Activated naive CD4-positive, alpha-beta T cell treated with anti-CD3 and anti-CD28 coated beads, Interleukin-2, amount 10 ng/mL, durations not matched to agents 7 days and 5 days (primary cell): Measurements from ENCODE around the gene EPHA8.

Experiments used
- CTCF ChIA-PET: fragments of 350-600 bp; sonication (Branson Sonifier 250); formaldehyde crosslinking; loops from one replicate; lab custom pipeline; 2021; ENCODE audit warnings: antibody characterized with exemption; lab: Charles Lee
- DNase-seq: peaks from one replicate; pipeline ENCODE4 v3.0.0-alpha.2; 2020
- H3K27ac Mint-ChIP-seq: one replicate; pipeline ENCODE4 v1.8.0; 2021; ENCODE audit warnings: mild to moderate bottlenecking, moderate library complexity, mixed read lengths
- H3K27me3 Mint-ChIP-seq: one replicate; pipeline ENCODE4 v1.8.0; 2021; ENCODE audit warnings: mild to moderate bottlenecking, mixed read lengths
- H3K36me3 Mint-ChIP-seq: one replicate; pipeline ENCODE4 v1.8.0; 2021; ENCODE audit warnings: mixed read lengths
- H3K4me1 Mint-ChIP-seq: one replicate; pipeline ENCODE4 v1.8.0; 2021; ENCODE audit warnings: mixed read lengths
- H3K4me3 Mint-ChIP-seq: one replicate; pipeline ENCODE4 v1.8.0; 2021; ENCODE audit warnings: mild to moderate bottlenecking, moderate library complexity, mixed read lengths
- H3K9me3 Mint-ChIP-seq: one replicate; pipeline ENCODE4 v1.8.0; 2021; ENCODE audit warnings: mixed read lengths

EPHA8 gene

GRCh38 chr1:22545141-22545540 lies 18.1 kb upstream of the EPHA8 start:
- Mint-ChIP-seq H3K4me1 (no peaks in the 10 kb centered on the region), H3K36me3 (no peaks in the 10 kb centered on the region), H3K27ac (no peak overlapping the region), H3K27me3 (peaks cover 56% of the 10 kb centered on the region), H3K9me3 (no peaks in the 10 kb centered on the region), H3K4me3 (no peak overlapping the region)
- no peak for DNase-seq
- CTCF ChIA-PET, result no interaction called here

DNA sequence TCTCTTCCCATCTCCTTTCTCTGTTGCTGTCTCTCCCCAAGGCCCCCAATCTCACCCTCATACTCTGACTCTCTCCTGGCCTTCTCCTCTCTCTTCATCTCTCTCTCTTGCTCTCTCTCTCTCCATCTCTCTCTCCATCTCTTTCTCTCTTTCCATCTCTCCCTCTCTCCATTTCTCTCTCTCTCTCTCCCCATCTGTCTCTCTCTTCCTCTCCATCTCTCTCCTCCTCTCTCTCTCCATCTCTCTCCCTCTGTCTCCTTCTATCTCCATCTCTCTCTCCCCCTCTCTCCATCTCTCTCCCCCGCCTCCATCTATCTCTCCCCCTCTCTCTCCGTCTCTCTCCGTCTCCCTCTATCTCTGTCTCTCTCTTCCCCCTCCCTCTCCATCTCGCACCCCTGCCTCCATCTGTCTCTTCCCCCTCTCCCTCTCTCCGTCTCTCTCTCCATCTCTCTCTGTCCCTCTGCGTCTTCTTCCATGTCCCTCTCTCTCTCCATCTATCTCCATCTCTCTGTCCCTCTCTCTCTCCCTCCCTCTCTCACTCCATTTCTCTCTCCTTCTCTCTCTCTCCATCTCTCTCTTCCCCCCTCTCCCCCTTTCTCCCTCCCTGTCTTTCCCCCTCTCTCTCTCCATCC lies 16.0 kb upstream of the EPHA8 start:
- no peaks in the 10 kb centered on the region for H3K4me1 Mint-ChIP-seq

GRCh38 chr1:22547818-22548462 lies 15.3 kb upstream of the EPHA8 start:
- H3K4me3 Mint-ChIP-seq, result no peak overlapping the region
- no peak overlapping the region for H3K27ac Mint-ChIP-seq
- peaks cover 71% of the 10 kb centered on the region for H3K27me3 Mint-ChIP-seq
- no peaks in the 10 kb centered on the region for H3K9me3 Mint-ChIP-seq
- CTCF ChIA-PET, result no interaction called here
- H3K36me3 Mint-ChIP-seq, result no peaks in the 10 kb centered on the region
- no peaks in the 10 kb centered on the region for H3K4me1 Mint-ChIP-seq
- DNase-seq, result no peak

More for the DNA sequence above, 16.0 kb upstream of the EPHA8 start:
- Mint-ChIP-seq H3K36me3 (no peaks in the 10 kb centered on the region), H3K4me3 (no peak overlapping the region), H3K27ac (no peak overlapping the region), H3K9me3 (no peaks in the 10 kb centered on the region), H3K27me3 (peaks cover 65% of the 10 kb centered on the region)
- CTCF ChIA-PET, result no interaction called here
- no peak for DNase-seq

- Mint-ChIP-seq H3K4me3 (no peak overlapping the region), H3K27me3 (peaks cover 83% of the 10 kb centered on the region), H3K36me3 (no peaks in the 10 kb centered on the region), H3K9me3 (no peaks in the 10 kb centered on the region), H3K4me1 (no peaks in the 10 kb centered on the region), H3K27ac (no peak overlapping the region)
- CTCF ChIA-PET, result no interaction called here
- DNase-seq, result no peak
Measured at GRCh38 chr1:22550021-22550420, 13.3 kb upstream of the EPHA8 start.

DNA sequence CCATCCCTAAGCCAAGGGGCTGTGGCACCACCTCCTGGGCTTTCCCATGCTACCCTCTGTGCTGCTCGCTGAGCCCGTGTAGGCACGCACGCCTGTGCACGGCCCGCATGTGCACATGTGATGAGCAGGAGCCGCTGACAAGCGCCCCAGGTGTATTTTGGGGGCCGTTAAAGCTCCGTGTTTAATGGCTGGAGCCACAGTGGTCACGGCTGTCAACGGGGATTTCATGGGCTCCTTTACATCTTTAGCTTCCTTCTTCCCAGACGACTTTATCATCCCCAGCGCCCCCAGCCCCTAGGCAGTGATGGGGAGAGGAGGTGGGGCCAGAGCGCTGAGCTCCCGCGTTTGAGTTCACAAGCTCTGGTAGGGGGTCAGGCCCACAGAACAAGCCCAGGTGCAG lies 11.7 kb upstream of the EPHA8 start:
- Mint-ChIP-seq H3K27me3 (peaks cover 85% of the 10 kb centered on the region), H3K36me3 (no peaks in the 10 kb centered on the region), H3K4me3 (no peak overlapping the region), H3K9me3 (no peaks in the 10 kb centered on the region), H3K27ac (no peak overlapping the region), H3K4me1 (no peaks in the 10 kb centered on the region)
- CTCF ChIA-PET, result no interaction called here
- DNase-seq, result no peak

DNA sequence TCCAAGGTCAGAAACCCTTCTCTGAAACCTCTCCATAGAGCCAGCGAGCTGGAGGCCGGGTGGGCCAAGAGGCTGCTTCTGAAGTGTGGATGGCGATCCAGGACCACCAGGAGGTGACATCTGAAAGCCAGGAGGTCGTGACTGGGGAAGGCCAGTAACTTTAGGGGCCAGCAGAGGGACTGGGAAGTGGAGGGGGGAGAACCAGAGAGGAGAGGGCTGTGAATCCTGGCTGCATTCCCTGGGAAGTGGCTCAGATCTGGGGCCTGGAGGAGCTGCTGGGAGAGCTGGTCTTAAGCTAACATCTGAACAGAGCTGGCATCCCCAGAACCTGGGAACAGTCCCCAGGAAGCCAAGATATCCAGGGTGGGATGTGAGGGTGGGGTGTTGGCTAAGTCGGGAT lies 11.3 kb upstream of the EPHA8 start:
- H3K4me1 Mint-ChIP-seq, result no peaks in the 10 kb centered on the region

GRCh38 chr1:22553104-22553880 lies 10.0 kb upstream of the EPHA8 start:
- no peak for DNase-seq
- Mint-ChIP-seq H3K4me1 (no peaks in the 10 kb centered on the region), H3K9me3 (no peaks in the 10 kb centered on the region), H3K27ac (no peak overlapping the region), H3K36me3 (no peaks in the 10 kb centered on the region), H3K4me3 (no peak overlapping the region), H3K27me3 (peaks cover 80% of the 10 kb centered on the region)
- CTCF ChIA-PET, result no interaction called here

More for the DNA sequence above, 11.3 kb upstream of the EPHA8 start:
- CTCF ChIA-PET, result no interaction called here
- no peaks in the 10 kb centered on the region for H3K9me3 Mint-ChIP-seq
- no peak for DNase-seq
- H3K4me3 Mint-ChIP-seq, result no peak overlapping the region
- no peak overlapping the region for H3K27ac Mint-ChIP-seq
- peaks cover 85% of the 10 kb centered on the region for H3K27me3 Mint-ChIP-seq
- no peaks in the 10 kb centered on the region for H3K36me3 Mint-ChIP-seq

GRCh38 chr1:22553991-22554522 lies 9.2 kb upstream of the EPHA8 start:
- Mint-ChIP-seq H3K4me3 (no peak overlapping the region), H3K27me3 (peaks cover 74% of the 10 kb centered on the region)

GRCh38 chr1:22555371-22555656 lies 8.0 kb upstream of the EPHA8 start:
- H3K4me1 Mint-ChIP-seq, result no peaks in the 10 kb centered on the region
- no peak overlapping the region for H3K4me3 Mint-ChIP-seq
- no peaks in the 10 kb centered on the region for H3K9me3 Mint-ChIP-seq
- peaks cover 75% of the 10 kb centered on the region for H3K27me3 Mint-ChIP-seq
- H3K36me3 Mint-ChIP-seq, result no peaks in the 10 kb centered on the region
- H3K27ac Mint-ChIP-seq, result no peak overlapping the region
- CTCF ChIA-PET, result no interaction called here
- no peak for DNase-seq

More at GRCh38 chr1:22553991-22554522, 9.2 kb upstream of the EPHA8 start:
- Mint-ChIP-seq H3K36me3 (no peaks in the 10 kb centered on the region), H3K27ac (no peak overlapping the region), H3K9me3 (no peaks in the 10 kb centered on the region), H3K4me1 (no peaks in the 10 kb centered on the region)
- DNase-seq, result no peak
- CTCF ChIA-PET, result no interaction called here

GRCh38 chr1:22556391-22557104 lies 6.7 kb upstream of the EPHA8 start:
- H3K27ac Mint-ChIP-seq, result no peak overlapping the region
- CTCF ChIA-PET, result no interaction called here
- H3K4me3 Mint-ChIP-seq, result no peak overlapping the region
- H3K4me1 Mint-ChIP-seq, result no peaks in the 10 kb centered on the region
- H3K36me3 Mint-ChIP-seq, result no peaks in the 10 kb centered on the region
- no peak for DNase-seq
- H3K9me3 Mint-ChIP-seq, result no peaks in the 10 kb centered on the region
- peaks cover 83% of the 10 kb centered on the region for H3K27me3 Mint-ChIP-seq

DNA sequence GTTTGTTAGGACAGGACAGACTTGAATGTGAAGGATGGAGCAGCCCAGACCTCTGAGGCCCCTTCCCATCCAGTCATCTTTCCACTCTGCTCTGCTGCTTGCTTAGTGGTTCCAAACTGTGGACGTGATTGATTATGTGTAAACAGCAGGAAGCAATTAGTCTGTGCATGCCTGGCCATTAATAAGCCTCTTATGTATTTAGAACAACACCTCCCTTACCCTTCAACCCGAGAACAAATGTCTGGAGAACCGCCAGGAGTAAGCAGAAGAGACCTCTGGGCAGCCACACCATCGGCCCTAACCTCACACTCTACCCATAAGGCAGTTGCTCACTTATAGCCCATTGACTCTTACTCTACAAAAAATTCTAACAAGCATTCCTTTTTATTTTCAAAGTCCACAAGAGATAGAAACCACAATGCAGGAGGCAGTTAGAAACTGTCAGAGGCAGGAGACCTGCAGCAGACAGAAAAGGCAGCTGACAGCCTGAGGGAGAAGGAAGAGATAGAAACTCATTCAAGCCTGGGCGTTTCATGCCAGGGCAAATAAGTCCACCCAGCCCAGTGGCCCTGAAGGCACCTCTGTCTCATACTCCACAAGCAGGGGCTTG lies 5.8 kb upstream of the EPHA8 start:
- Mint-ChIP-seq H3K4me1 (no peaks in the 10 kb centered on the region), H3K9me3 (no peaks in the 10 kb centered on the region), H3K27me3 (peaks cover 87% of the 10 kb centered on the region), H3K27ac (no peak overlapping the region), H3K4me3 (no peak overlapping the region), H3K36me3 (no peaks in the 10 kb centered on the region)
- CTCF ChIA-PET, result no interaction called here
- DNase-seq, result no peak

DNA sequence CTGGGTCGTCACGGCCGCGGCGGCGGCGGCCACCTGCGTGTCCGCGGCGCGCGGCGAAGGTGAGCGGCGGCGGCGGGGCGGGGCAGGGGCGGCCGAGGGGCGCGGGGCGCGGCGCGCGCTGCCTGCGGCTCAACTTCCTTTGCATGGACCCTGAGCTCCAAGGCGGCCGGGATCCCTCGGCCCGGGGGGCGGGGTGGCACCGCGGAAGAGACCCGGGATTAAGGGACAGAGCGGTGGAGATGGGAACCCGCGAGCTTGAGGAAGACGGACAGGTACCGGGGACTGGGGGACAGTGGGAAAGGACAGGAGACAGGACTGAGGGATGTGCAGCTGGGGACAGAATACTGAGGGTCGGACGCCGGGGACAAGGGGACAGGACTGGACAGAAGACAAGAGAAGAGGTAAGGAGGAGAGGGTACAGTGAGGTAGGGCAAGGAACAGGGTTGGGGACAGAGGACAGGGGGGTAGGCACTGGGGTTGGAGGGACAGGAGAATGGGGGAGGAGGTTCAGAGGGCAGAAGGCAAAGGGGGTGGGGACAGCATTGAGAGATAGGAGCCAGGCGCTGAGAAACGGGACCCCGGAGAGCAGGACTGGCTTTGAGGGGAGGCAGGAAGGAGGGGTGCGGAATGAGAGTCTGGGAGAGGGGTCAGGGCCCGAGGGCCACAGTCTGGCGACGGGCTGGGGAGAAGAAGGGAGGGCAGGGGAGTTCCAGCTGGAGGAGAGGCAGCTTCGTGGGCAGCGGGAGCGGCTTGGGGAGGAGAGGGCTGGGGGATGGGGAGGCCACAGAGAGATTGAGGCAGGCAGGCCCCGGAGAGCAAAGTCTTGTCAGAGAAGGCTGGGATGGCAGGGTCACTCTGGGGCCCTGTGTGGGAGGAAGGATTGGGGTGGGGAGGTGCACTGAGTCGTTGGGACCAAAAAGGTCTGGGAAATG lies 648 bp downstream of the EPHA8 start:
- Mint-ChIP-seq H3K27me3 (peaks cover 83% of the 10 kb centered on the region), H3K36me3 (no peaks in the 10 kb centered on the region), H3K27ac (no peak overlapping the region), H3K4me3 (no peak overlapping the region), H3K4me1 (no peaks in the 10 kb centered on the region), H3K9me3 (no peaks in the 10 kb centered on the region)
- CTCF ChIA-PET, result no interaction called here
- no peak for DNase-seq

DNA sequence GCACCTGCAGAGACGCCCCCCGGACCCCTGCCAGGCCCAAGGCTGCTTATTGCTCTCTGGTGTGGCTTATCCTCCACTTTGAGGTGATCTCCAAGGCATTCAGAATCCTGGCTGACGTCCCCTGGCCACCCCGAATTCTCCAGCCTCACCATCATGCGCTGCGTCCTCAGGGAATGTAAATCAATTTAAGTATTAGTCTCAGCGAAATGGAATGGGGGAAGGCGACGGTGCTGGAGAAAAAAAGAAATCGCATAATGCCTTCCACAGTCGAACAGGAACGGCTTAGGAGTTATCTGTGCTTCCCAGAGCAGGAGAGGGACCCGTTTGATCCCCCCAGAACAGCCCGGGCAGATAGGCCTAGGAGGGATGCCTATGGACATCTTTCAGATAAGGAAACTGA lies 2.9 kb downstream of the EPHA8 start:
- CTCF ChIA-PET, result no interaction called here
- Mint-ChIP-seq H3K9me3 (no peaks in the 10 kb centered on the region), H3K27ac (no peak overlapping the region), H3K27me3 (peaks cover 61% of the 10 kb centered on the region), H3K4me1 (no peaks in the 10 kb centered on the region), H3K4me3 (no peak overlapping the region), H3K36me3 (no peaks in the 10 kb centered on the region)
- no peak for DNase-seq
